ENCODE data around the gene TIMM22. TPM values are rescaled to one million over a fixed set of nuclear protein-coding genes. Genes with fewer than 3 reads are reported as not detected.

Gene TIMM22
- total RNA-seq, 1 donor from 2014 or later: 14.1 TPM

DNA sequence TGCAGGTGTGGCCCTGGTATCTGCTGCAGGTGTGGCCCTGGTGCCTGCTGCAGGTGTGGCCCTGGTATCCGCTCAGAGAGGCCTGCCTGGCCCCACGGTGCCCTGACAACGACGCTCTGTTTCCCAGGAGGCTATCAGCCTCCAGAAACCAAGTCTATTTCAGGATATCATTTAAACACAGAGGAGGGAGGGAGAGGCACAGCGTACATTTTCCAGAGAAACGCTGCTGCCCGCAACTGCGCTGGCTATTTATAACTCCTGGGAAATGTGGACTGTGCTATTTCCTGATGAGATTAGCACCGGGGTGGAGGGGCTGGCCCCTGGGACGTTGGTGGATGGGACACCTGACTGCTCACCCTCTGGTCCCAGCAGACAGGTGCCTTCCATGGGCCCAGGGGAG lies 22.5 kb downstream of the TIMM22 start:
- TF ChIP-seq CTCF (IDR thresholded peaks at IDR 0.05; ENCODE audit: unreplicated experiment): no peak
- Mint-ChIP-seq H3K36me3 (ENCODE audit: insufficient read depth) (peaks cover 1% of the 10 kb centered on the region), H3K4me3 (ENCODE audit: low read depth) (no peak overlapping the region), H3K9me3 (ENCODE audit: low read depth) (no peaks in the 10 kb centered on the region), H3K27me3 (no peaks in the 10 kb centered on the region), H3K4me1 (ENCODE audit: low read depth) (no peaks in the 10 kb centered on the region), H3K27ac (peak overlapping the region; percentile 67)
- DNase-seq (ENCODE audit: low spot score, unreplicated experiment): no peak

DNA sequence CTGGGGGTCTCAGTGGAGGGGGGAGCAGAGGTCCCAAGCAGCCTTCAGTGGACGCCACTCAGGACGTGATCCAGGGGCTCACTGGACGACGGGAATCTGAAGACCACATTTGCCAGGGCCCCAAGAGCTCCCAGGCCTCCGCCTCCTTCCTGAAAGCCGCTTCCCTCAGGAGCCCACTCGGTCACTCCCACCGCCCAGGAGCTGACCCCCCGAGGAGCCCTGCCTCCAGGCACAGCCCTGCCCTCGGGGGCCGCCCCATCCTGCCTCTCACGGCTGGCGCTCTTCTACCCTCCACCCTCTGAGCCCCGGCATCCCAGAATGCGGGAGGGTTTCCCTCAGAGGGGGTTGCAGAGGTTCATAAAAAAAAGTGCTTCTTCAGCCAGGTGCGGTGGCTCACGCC lies 24.2 kb downstream of the TIMM22 start:
- TF ChIP-seq CTCF (IDR thresholded peaks at IDR 0.05; ENCODE audit: unreplicated experiment): no peak
- Mint-ChIP-seq H3K4me1 (ENCODE audit: low read depth) (no peaks in the 10 kb centered on the region), H3K9me3 (ENCODE audit: low read depth) (no peaks in the 10 kb centered on the region), H3K27me3 (no peaks in the 10 kb centered on the region), H3K27ac (no peak overlapping the region), H3K4me3 (ENCODE audit: low read depth) (no peak overlapping the region), H3K36me3 (ENCODE audit: insufficient read depth) (peaks cover 3% of the 10 kb centered on the region)
- no peak for DNase-seq (ENCODE audit: low spot score, unreplicated experiment)

DNA sequence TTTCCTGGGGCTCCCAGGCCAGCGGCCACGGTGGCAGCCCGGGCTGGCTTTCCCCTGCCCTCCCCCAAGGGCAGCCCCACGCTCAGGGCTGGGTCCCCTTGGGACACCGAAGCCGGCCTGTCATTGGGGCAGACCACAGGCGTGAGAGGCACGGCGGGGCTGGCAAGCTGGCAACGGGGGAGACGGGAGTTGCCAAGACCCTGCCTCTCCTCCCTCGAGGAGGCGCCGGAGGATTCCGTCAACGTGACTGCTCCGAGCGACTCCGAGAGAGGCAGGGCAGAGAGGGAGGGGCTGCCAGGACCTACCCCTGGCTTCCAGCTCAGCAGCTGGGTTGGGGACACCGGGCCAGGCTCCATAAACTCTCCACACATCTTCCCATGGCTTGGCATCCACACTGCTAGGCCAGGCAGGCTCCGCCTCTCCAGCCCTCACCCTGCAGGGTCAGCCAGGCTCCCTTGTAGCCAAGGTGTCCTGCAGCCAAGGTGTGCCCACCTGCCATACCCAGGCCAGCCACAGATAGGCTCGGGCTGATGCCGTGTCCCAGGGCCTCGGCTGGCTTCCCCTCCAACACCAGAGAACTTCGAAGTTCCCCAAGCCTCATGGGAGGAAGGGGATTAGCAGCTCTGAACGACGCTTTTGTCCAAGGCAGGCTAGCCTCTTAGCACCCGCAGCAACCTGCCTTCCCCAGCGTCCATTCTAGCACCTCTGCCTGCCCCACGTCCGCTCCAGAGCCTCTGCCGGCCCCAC lies 25.5 kb downstream of the TIMM22 start:
- no peak for TF ChIP-seq CTCF (IDR thresholded peaks at IDR 0.05; ENCODE audit: unreplicated experiment)
- Mint-ChIP-seq H3K27ac (no peak overlapping the region), H3K9me3 (ENCODE audit: low read depth) (no peaks in the 10 kb centered on the region), H3K4me3 (ENCODE audit: low read depth) (no peak overlapping the region), H3K36me3 (ENCODE audit: insufficient read depth) (peaks cover 3% of the 10 kb centered on the region), H3K4me1 (ENCODE audit: low read depth) (no peaks in the 10 kb centered on the region), H3K27me3 (no peaks in the 10 kb centered on the region)
- no peak for DNase-seq (ENCODE audit: low spot score, unreplicated experiment)

DNA sequence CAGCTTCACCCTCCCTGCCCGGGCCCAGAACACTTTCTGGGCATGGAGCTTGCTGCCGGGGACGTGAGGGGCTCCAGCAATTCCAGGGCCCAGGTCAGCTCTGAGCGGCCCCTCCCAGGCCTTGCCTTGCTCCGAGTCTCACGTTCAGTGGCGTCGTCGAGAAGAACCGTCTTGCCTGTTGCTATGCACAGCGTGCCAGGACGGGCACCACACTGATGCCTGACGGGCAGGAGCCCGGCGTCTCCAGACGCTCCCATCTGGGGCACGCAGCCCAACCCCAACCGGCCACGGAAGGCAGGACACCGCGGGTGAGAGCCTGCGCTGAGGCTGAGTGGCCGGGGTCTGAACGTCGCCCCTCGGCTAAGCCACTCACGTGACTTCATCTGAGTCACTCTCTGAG lies 27.1 kb downstream of the TIMM22 start:
- TF ChIP-seq CTCF (IDR thresholded peaks at IDR 0.05; ENCODE audit: unreplicated experiment): no peak
- H3K36me3 Mint-ChIP-seq (ENCODE audit: insufficient read depth): peaks cover 3% of the 10 kb centered on the region
- H3K27ac Mint-ChIP-seq: no peak overlapping the region
- no peak for DNase-seq (ENCODE audit: low spot score, unreplicated experiment)
- no peaks in the 10 kb centered on the region for H3K4me1 Mint-ChIP-seq (ENCODE audit: low read depth)
- no peaks in the 10 kb centered on the region for H3K9me3 Mint-ChIP-seq (ENCODE audit: low read depth)
- H3K27me3 Mint-ChIP-seq: no peaks in the 10 kb centered on the region
- no peak overlapping the region for H3K4me3 Mint-ChIP-seq (ENCODE audit: low read depth)

DNA sequence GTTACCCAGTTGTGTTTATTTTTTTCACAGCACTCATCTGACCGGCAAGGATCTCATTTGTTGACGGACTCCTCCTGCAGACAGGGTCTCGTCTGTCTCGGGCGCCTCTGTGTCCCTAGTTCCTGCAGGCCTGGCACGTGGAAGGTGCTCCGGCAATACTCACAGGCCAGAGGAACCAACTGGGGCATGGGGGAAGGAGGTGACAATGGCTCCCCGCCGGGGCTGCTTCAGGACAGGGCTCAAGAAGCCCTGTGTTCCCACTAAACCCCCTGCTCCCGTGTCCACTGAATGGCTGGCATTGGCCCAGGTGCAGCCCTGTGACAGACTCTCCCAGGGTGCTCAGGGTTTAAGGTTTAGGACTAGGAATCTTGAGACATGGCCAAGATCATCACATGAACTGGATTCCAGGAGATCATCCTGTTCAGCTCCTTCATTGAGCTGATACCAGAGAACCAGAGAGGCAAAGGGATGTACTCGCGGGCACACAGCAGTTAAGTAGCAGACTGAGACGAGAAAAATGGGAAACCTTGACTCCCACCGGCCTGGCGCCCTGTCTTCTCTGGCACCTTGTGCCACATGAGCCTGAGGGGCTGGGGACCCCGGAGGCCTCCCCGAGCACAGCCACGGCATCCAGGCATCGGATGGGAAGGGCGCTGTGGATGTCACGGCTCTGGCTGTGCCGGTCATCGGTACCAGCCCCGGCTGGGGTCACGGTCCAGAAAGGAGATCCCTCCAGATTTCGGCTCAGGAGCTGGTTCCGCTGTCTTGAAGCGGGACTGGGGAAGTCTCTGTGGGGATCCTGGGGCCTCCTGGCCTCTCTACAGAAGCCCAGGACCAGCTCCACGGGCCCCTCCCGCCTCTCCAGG lies 29.0 kb downstream of the TIMM22 start:
- Mint-ChIP-seq H3K27me3 (no peaks in the 10 kb centered on the region), H3K27ac (no peak overlapping the region), H3K4me1 (ENCODE audit: low read depth) (no peaks in the 10 kb centered on the region), H3K36me3 (ENCODE audit: insufficient read depth) (peaks cover 3% of the 10 kb centered on the region), H3K4me3 (ENCODE audit: low read depth) (no peak overlapping the region), H3K9me3 (ENCODE audit: low read depth) (no peaks in the 10 kb centered on the region)
- TF ChIP-seq CTCF (IDR thresholded peaks at IDR 0.05; ENCODE audit: unreplicated experiment): no peak
- no peak for DNase-seq (ENCODE audit: low spot score, unreplicated experiment)

Measured in progenitor cell of endocrine pancreas (in vitro differentiated cells).